Loucy (cell line): ENCODE data around the gene RPS6KA3.

ENCODE experiments used
- CTCF ChIP-seq: fragments of 200-600 bp; sonication (generic); conservative IDR thresholded peaks from 2 replicates; pipeline ENCODE4 v1.5.1; 2014; ENCODE audit warnings: mild to moderate bottlenecking, antibody characterized with exemption, low read length
- EZH2phosphoT487 ChIP-seq: fragments of 200-600 bp; IDR thresholded peaks from 2 replicates; pipeline ENCODE4 v1.6.1; 2018; ENCODE audit warnings: antibody characterized with exemption, mild to moderate bottlenecking, moderate library complexity, borderline replicate concordance

GRCh38 chrX:20189171-20189570, 77.5 kb downstream of the RPS6KA3 start:
- TF ChIP-seq CTCF (no peak), EZH2phosphoT487 (no peak)
